ENCODE data around the gene ZNF783.
"Not testable (repeated sequence)": the region's sequence is repeated elsewhere in the genome, so short reads cannot be mapped to it uniquely, and the experiment has no call there.

ZNF783 gene

DNA sequence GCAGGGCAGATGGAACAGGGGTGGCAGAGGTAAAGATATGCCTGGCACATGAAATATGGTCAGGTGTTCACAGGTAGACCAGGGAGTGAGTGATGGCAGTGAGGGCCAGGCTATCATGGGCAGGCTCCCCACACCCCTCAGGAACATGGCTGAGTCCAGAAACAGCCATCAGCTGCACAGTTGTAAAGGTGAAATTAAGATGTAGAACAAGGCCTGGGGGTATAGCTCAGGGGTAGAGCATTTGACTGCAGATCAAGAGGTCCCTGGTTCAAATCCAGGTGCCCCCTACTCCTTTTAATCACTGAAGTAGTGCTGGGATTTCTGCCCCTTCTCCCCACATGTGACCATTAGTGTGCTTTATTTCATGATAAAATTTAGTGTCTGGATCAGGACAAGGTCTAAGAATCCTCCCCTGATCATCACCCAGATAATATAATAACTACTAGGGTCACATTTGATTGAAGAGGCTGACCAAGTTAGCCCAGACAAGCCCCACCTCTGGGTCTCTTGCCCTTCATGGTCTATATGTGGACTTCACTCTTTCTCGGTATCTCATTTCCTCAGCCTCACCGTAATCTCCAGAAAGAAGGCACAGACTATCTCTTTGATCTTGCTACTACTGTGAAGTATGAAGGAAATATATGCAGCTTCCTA lies 69.0 kb downstream of the ZNF783 start:
- TF ChIP-seq ZNF274 (IDR thresholded peaks at IDR 0.05; ENCODE audit: low read depth, low read length) = no peak
- no peak overlapping the region for H3K4me3 ChIP-seq (ENCODE audit: low read length)

DNA sequence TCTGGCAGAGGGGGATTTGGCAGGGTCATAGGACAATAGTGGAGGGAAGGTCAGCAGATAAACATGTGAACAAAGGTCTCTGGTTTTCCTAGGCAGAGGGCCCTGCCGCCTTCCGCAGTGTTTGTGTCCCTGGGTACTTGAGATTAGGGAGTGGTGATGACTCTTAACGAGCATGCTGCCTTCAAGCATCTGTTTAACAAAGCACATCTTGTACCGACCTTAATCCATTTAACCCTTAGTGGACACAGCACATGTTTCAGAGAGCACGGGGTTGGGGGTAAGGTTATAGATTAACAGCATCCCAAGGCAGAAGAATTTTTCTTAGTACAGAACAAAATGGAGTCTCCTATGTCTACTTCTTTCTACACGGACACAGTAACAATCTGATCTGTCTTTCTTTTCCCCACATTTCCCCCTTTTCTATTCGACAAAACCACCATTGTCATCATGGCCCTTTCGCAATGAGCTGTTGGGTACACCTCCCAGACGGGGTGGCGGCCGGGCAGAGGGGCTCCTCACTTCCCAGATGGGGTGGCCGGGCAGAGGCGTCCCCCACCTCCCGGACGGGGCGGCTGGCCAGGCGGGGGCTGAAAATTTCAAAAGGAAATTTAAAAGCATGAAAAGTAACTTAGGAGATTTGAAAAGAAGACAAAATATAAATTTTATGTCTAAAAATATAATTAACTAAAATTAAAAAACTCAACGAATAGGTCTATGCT lies 70.8 kb downstream of the ZNF783 start:
- not testable (repeated sequence) for H3K4me3 ChIP-seq (ENCODE audit: low read length)

DNA sequence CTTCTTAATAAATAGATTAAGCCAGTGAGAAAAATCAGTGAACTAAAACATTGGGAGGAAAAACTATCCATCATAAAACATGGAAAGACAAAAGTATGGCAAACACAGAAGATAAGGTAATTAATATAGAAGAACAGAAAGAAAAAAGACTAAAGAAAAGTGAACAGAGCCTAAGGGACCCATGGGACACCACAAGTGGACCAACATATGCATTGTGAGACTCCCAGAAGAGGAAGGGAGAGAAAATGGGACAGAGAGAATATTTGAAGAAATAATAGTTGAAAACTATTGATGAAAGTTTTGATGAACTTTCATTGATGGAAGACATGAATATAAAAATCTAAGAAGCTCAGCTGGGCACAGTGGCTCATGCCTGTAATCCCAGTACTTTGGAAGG lies 71.3 kb downstream of the ZNF783 start:
- no peak overlapping the region for H3K4me3 ChIP-seq (ENCODE audit: low read length)
- no peak for TF ChIP-seq ZNF274 (IDR thresholded peaks at IDR 0.05; ENCODE audit: low read depth, low read length)

DNA sequence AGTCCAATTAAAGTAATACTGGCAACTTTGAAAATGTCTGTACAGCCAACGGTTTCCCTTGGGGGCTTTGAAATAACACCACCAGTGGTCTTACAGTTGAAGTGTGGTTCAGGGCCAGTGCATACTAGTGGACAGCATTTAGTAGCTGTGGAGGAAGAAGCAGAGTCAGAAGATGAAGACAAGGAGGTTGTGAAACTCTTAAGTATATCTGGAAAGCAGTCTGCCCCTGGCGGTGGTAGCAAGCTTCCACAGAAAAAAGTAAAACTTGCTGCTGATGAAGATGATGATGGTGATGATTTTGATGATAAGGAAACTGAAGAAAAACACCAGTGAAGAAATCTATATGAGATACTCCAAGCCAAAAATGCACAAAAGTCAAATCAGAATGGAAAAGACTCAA lies 72.2 kb downstream of the ZNF783 start:
- TF ChIP-seq ZNF274 (IDR thresholded peaks at IDR 0.05; ENCODE audit: low read depth, low read length) = no peak
- H3K4me3 ChIP-seq (ENCODE audit: low read length) = no peak overlapping the region

Measured in GM08714 (cell line).